Retinal pigment epithelial cell (primary cell): ENCODE data around the gene LMF1.

ENCODE experiments used
- DNase-seq: peaks from one replicate; pipeline ENCODE4 v3.0.0-alpha.2; 2010; ENCODE audit warnings: low read depth
- H3K4me3 ChIP-seq: 2 replicates; pipeline ENCODE4 v1.5.1; 2011; ENCODE audit warnings: mild to moderate bottlenecking, low read length, control low read depth, moderate library complexity
- TF ChIP-seq, protein P1 (sequence below): conservative IDR thresholded peaks from 2 replicates; pipeline ENCODE4 v1.5.1; 2011; ENCODE audit warnings: low read depth, low read length, control low read depth, inconsistent platforms

The LMF1 gene

GRCh38 chr16:851209-851810, 119.5 kb downstream of the LMF1 start:
- TF ChIP-seq, protein P1, sequence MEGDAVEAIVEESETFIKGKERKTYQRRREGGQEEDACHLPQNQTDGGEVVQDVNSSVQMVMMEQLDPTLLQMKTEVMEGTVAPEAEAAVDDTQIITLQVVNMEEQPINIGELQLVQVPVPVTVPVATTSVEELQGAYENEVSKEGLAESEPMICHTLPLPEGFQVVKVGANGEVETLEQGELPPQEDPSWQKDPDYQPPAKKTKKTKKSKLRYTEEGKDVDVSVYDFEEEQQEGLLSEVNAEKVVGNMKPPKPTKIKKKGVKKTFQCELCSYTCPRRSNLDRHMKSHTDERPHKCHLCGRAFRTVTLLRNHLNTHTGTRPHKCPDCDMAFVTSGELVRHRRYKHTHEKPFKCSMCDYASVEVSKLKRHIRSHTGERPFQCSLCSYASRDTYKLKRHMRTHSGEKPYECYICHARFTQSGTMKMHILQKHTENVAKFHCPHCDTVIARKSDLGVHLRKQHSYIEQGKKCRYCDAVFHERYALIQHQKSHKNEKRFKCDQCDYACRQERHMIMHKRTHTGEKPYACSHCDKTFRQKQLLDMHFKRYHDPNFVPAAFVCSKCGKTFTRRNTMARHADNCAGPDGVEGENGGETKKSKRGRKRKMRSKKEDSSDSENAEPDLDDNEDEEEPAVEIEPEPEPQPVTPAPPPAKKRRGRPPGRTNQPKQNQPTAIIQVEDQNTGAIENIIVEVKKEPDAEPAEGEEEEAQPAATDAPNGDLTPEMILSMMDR = no peak
- no peak overlapping the region for H3K4me3 ChIP-seq
- DNase-seq = no peak

DNA sequence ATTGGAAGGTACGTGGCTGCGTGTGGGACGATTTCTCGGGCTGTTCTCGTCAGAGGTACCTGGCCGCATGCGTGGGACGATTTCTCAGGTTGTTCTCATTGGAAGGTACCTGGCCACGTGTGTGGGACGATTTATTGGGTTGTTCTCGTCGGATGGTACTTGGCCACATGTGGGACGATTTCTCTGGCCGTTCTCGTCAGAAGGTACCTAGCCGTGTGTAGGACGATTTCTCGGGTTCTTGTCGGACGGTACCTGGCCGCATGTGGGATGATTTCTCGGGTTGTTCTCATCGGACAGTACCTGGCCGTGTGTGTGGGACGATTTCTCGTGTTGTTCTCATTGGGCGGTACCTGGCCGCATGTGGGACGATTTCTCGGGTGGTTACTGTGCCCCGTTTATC, 120.1 kb downstream of the LMF1 start:
- DNase-seq = no peak
- TF ChIP-seq, protein P1 = no peak

DNA sequence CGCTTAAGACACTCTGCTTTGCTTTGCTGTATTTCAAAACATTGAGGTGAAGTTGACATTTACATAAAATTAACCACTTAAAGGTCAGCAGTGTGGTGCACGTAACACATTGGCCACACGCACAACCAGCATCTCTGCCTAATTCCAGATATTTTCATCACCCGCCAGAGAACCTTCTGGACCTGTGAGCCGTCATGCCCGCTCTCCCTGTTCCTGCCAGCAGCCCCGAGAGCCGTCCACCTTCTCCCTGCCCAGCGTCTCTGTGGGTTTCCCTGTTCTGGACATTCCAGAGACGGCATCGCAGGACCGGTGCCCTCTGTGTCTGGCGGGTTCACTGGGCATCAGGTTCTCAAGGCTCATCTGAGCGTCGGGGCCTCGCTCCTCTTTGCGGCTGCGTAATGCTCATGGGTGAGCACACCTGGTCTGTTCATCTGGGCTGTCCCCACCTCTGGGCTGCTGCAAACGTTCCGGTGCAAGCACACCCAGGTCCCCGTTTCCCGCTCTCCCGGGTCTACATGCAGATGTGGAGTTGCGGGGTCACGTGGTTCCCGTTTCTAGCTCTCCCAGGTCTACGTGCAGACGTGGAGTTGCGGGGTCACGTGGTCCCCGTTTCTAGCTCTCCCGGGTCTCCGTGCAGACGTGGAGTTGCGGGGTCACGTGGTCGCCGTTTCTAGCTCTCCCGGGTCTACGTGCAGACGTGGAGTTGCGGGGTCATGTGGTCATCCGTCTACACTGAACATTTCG, 122.1 kb downstream of the LMF1 start:
- DNase-seq = no peak
- no peak overlapping the region for H3K4me3 ChIP-seq
- TF ChIP-seq, protein P1 = no peak

More for the DNA sequence above, 120.1 kb downstream of the LMF1 start:
- no peak overlapping the region for H3K4me3 ChIP-seq

DNA sequence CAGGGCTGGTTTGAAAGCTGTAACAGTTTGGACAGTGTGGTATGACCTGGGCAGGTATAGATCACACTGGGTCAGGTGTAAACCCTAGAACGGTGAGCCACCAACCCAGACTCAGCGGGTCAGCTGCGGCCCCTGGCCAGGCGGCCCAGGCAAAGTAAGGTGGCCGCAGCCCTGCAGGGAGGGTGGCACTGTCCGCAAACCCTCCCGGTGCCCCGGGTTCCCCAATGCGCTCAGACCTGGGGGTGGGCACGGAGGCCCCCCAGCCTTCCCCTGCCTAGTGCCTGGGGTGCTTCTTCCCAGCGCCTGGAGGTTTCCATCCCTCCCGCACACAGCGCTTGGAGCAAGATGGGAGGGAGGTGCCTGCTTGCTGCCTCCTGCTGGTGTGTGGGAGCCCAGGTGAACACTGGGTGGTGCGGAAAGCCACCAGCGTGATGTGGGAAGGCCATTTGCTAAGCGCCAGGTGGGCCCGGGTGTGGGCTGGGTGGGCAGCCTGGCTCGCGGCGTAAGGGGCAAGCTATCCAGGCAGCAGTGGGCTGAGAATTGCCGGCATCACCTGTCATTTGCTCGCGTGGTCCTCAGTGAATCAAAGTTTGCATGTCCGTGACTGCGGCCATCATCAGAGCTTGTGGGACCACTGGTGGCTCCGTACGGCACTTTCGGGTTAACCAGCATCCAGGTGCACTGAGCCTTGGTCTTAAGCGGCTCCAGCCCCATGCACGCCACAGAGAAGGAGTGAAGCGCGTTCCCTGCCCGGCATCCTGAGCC, 122.9 kb downstream of the LMF1 start:
- DNase-seq = no peak
- TF ChIP-seq, protein P1 = no peak

DNA sequence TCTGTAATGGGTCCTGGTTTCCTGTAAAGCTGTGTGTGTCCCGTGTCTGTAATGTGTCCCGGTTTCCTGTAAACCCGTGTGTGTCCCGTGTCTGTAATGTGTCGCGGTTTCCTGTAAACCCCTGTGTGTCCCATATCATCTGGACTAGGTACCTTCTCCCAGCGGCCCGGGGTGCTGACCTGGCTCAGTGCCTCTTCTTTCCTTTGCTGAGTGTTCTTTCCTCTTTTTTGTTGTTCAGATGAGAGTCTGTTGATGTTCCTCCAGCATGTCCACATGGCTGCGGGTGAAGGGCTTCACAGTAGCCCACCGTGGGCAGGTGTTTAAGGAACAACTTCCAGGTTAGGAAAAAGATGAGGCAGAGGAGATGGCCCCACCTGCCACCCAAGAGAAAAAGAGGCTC, 123.6 kb downstream of the LMF1 start:
- TF ChIP-seq, protein P1 = no peak
- DNase-seq = no peak

More for the DNA sequence above, 122.9 kb downstream of the LMF1 start:
- no peak overlapping the region for H3K4me3 ChIP-seq

GRCh38 chr16:845351-845745, 125.4 kb downstream of the LMF1 start:
- no peak for DNase-seq
- no peak overlapping the region for H3K4me3 ChIP-seq
- TF ChIP-seq, protein P1 = no peak

More for the DNA sequence above, 123.6 kb downstream of the LMF1 start:
- no peak overlapping the region for H3K4me3 ChIP-seq
